Hepatocyte (in vitro differentiated cells): ENCODE results near the gene ATR.

Experiments
- EZH2 ChIP-seq: fragments of 200-600 bp; sonication (generic); IDR thresholded peaks from 2 replicates; pipeline ENCODE4 v1.6.1; 2016; ENCODE audit warnings: antibody characterized with exemption, mild to moderate bottlenecking, borderline replicate concordance
- EZH2phosphoT487 ChIP-seq: fragments of 200-600 bp; sonication (generic); IDR thresholded peaks from one replicate; pipeline ENCODE4 v1.6.1; 2018; ENCODE audit warnings: antibody characterized with exemption, mild to moderate bottlenecking, low read depth, moderate library complexity; ENCODE audit not compliant: unreplicated experiment, severe bottlenecking
- TF ChIP-seq, protein P1 (sequence below): fragments of 200-600 bp; sonication (generic); IDR thresholded peaks from 2 replicates; pipeline ENCODE4 v1.5.1; 2016; ENCODE audit warnings: antibody characterized with exemption, mild to moderate bottlenecking; ENCODE audit not compliant: poor library complexity

DNA sequence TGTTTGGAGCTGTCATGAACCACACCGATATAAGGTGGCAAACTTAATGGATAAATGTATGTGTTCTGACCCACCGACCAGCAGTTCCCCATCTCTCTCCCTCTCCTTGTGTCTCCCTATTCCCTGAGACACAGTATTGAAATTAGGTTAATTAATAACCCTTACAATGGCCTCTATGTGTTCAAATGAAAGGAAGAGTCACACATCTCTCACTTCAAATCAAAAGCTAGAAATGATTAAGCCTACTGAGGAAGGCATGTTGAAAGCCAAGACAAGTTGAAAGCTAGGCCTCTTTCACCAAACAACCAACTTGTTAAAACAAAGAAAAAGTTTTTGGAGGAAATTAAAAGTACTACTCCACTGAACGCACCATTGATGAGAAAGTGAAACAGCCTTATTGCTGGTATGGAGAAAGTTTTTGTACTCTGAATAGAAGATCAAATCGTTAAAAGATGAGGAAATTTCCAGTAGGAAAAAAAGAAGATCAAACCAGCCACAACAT lies 15.0 kb downstream of the ATR start:
- TF ChIP-seq, protein P1, sequence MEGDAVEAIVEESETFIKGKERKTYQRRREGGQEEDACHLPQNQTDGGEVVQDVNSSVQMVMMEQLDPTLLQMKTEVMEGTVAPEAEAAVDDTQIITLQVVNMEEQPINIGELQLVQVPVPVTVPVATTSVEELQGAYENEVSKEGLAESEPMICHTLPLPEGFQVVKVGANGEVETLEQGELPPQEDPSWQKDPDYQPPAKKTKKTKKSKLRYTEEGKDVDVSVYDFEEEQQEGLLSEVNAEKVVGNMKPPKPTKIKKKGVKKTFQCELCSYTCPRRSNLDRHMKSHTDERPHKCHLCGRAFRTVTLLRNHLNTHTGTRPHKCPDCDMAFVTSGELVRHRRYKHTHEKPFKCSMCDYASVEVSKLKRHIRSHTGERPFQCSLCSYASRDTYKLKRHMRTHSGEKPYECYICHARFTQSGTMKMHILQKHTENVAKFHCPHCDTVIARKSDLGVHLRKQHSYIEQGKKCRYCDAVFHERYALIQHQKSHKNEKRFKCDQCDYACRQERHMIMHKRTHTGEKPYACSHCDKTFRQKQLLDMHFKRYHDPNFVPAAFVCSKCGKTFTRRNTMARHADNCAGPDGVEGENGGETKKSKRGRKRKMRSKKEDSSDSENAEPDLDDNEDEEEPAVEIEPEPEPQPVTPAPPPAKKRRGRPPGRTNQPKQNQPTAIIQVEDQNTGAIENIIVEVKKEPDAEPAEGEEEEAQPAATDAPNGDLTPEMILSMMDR: no peak
- TF ChIP-seq EZH2 (no peak), EZH2phosphoT487 (no peak)
